GM21528 (cell line): Measurements from ENCODE around the gene RBMS1.
A peak's percentile ranks its signal among the peaks of the same experiment; 100 is the strongest.

ENCODE experiments used
- ATAC-seq: cut with Tn5 transposase; IDR thresholded peaks from one replicate; pipeline ENCODE4 v1.9.1; 2021; ENCODE audit warnings: mild to moderate bottlenecking, moderate library complexity; ENCODE audit not compliant: unreplicated experiment, low FRiP score

RBMS1 gene, protein sequence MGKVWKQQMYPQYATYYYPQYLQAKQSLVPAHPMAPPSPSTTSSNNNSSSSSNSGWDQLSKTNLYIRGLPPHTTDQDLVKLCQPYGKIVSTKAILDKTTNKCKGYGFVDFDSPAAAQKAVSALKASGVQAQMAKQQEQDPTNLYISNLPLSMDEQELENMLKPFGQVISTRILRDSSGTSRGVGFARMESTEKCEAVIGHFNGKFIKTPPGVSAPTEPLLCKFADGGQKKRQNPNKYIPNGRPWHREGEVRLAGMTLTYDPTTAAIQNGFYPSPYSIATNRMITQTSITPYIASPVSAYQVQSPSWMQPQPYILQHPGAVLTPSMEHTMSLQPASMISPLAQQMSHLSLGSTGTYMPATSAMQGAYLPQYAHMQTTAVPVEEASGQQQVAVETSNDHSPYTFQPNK

GRCh38 chr2:160493227-160494028 is at the start of gene RBMS1:
TSS of gene RBMS1 (minus strand) at chr2:160493807. CDS start at chr2:160493363, 444 bp downstream.
- no peak for ATAC-seq

DNA sequence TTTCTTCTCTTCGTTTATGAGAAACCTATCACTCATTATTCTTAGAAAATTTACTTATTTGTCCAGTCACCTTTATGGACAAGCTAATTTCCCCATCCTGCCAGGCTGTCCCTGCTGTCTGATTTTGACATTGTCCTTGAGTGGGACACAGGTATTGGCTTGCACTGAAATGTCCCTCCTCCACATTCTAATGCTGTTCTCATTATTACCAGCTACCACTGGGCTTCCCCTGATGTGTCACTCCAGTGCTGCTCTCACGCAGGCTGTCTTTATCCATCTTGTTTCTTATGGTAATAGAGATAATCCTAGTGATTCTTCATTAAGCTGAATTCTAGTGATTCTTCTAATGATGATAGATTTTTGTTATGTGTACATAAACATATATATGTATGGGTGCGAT is 48.1 kb upstream of the RBMS1 start:
- no peak for ATAC-seq

DNA sequence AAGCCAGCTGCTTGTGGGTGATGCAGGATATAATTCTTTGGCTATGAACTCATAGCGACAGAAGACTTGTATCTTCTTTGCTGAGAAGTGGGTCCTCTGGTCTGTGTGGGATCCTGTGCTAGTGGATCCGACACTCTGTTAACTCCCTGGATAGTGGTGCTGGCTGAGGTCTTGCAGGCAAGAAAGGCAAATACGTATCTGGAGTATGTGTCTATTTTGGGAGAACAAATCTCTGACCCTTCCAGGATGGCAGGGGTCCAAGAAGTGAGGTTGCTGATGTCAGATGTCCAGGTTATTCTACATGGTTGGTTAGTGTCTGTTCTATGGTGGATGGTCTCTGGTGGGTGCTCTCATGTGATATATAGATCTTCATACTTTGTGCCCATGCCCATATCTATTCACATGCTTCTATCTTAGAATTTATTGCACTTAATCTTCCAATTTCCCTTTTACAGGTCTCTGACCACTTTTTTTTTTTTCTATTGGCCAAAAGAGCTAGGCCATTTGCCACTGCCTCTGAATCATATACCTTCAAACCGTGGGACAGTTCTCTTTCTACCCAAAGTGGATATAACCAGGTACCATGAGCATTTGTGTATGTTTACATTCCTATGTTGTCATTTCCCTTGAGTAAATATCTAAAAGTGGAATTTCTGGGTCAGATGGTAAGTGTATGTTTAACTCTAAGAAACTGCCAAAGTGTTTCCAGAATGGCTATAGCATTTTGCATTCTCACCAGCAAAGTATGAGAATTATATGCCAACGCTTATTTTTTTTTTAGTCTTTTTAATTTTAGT is 45.1 kb upstream of the RBMS1 start:
- no peak for ATAC-seq

DNA sequence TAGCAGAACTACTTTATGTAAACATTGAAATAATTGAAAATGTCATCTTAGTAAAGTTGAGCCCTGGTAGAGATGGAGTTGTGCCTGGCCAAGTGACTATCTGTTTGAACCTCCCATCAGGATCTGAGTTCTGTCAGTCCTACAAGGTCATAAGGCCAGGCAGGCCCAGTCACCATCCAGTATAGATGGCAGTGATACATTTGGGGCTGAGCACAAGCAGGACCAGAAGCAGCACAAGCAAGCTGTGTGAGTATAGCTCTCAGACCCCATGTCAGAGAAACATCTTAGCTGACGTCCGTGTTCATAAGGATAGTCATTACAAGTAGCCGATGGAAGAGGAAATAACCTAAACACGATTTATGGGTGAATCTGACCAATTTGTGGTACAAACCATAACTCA is 44.5 kb upstream of the RBMS1 start:
- no peak for ATAC-seq

DNA sequence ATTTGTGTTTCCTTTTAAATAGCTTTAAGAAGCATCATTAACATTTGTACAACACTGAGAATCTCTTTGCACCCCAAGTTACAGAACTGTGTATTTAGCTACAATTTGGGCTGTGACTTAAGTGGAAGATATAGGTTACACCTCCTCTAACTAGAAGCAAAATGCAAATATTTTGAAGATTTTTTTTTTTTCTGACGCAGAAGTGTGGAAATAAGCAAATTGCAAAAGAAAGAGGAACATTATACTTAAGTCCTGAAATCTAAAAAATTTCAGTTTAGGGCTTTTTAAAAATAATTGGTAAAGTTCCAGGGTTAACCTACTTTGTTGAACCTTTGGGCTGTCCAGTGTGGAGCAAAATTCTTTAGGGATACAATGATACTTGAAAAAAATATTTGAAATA is 41.4 kb upstream of the RBMS1 start:
- ATAC-seq, result no peak

- no peak for ATAC-seq
Measured at GRCh38 chr2:160534249-160534648, 40.6 kb upstream of the RBMS1 start.

GRCh38 chr2:160533482-160533881 is 39.9 kb upstream of the RBMS1 start:
- no peak for ATAC-seq

DNA sequence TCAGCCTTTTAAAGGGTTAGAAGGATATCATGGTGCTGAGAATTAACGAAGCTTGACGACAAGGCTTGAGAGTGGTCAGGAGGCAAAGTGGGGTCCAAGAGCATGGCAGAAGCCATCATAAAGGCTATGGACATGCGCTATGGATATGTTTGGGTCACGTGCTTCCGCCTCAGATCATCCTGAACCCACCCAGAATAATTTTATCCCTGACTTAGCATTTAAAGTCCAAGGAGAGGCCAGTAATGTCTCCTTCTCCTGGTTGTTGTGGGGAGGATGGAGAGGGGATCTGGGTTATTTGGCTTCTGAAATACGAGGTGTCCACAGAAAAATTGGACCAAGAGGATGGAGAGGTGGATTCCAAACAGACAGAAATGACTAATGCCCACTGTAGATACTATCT is 38.8 kb upstream of the RBMS1 start:
- ATAC-seq, result no peak

DNA sequence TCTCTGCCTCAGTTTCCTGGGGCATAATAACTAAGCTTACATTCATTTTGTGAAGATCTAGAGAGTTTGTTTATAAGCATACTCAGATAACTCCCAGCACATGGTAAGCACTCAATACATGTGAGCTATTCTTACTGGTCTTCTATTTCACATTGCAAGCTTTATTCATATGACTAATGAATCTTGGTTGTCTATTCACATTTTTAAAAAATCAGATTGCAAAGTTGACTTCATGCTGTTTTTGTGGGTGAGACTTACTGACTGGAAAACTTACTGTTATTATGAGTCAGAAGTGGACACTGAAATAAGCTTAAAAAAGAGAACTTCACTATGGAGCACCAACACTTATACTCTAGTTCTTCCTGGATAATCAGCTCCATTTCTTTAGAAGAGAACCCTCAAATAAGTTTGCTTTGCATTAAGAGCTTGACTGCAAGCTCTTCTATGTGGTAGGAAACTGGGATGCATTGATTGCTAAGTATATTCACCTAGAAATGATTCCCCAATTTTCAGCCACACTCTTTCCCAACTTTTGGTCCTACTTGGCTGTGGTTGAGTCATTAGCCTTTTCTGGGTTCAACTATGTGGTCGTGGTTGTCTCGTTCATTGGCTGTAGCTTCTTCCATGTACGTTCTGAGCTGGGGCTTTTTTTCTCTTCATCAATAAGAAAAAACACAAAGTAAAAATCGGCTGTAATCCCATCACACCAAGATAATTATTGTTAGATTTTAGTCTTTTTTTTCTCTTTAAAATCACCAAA is 29.5 kb upstream of the RBMS1 start:
- no peak for ATAC-seq

- no peak for ATAC-seq
Measured at GRCh38 chr2:160517731-160518130, 24.1 kb upstream of the RBMS1 start.

GRCh38 chr2:160516547-160517365 is 23.1 kb upstream of the RBMS1 start:
- ATAC-seq, result peak; percentile 68

GRCh38 chr2:160515120-160515519 is 21.5 kb upstream of the RBMS1 start:
- ATAC-seq, result no peak

GRCh38 chr2:160513120-160513519 is 19.5 kb upstream of the RBMS1 start:
- no peak for ATAC-seq

- ATAC-seq, result no peak
Measured at GRCh38 chr2:160512491-160512890, 18.9 kb upstream of the RBMS1 start.

- ATAC-seq, result no peak
Measured at GRCh38 chr2:160510617-160511016, 17.0 kb upstream of the RBMS1 start.

DNA sequence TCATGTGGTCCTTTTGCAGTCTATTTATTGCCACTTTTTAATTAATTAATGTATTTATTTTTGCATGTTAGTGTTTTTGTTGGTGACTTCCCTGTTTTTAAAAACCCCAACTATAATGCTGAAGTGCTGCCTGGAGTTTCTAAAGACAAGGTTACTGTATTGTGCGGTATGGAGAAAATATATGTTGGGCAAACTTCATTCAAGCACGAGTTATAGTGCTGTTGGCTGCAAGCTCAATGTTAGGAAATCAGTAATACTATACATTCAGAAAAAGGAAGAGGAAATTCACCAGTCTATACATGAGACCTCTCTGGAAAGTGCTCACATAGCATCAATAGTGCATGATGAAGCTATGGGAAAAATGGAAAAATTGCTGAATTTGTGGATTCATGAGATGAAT is 15.4 kb upstream of the RBMS1 start:
- ATAC-seq, result no peak

DNA sequence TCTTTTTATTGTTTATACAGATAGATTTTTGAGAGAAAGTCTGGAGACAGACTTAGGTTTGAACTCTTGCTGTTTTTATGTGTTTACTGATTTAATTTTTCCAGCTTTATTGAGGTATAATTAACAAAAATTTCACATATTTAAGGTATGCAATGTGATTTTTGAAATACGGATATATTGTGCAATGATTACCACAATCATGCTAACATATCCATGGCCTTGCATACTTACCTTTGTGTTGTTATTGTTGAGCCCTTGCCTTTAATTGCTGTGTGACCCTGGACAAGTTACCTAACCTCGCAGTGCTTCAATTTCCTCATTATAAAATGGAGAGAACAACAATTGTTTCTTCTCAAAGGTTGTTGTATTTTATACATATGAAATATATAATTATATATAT is 13.9 kb upstream of the RBMS1 start:
- ATAC-seq, result no peak

DNA sequence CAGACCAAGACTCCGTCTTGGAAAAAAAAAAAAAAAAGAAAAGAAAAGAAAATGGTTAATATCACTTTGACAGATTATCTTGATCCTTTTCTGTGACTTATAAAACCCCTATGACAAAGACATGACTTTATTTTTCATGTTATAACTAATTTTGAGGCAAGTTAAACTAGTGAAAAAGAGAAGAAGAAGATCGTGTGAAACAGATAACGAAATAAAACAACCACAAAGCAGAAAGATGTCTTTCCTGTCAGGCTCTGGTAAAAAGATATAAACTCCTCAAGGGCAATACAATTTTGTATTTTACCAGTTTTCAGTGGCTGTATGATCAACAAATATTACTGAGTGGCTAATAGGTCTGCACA is 13.4 kb upstream of the RBMS1 start:
- ATAC-seq, result no peak

GRCh38 chr2:160506371-160507045 is 12.9 kb upstream of the RBMS1 start:
- no peak for ATAC-seq
